ENCODE data around the gene OSBP2.

GRCh38 chr22:30892286-30892685 lies 197.6 kb downstream of the OSBP2 start:
- TF ChIP-seq CTCF (IDR thresholded peaks at IDR 0.05) (no peak), POLR2A (IDR thresholded peaks at IDR 0.05) (no peak)
